Stimulated activated naive CD4-positive, alpha-beta T cell (primary cell): ENCODE results near the gene STMND1.

ENCODE experiments used
- DNase-seq, 6 experiments: peaks; one replicate each; lab custom pipeline; 2025; lab: John Stamatoyannopoulos, UW

Gene STMND1

DNA sequence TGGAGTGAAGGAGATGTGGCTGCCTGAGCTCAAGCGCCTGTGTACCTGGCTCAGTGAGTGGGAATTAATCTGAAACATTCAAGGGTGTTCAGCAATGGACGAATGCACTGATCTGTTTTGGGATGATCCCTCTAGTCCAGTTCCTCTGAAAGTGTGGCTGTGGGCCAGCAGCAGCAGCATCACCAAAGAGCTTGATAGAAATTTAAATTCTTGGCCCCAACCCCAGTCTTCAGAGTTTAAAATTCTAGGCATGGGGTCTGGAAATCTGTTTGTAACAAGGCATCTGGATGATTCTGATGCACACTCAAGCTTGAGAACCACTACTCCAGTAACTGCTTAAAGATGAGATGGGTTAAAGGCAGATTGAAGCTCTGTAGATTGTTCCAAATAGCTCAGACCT lies 59.2 kb downstream of the STMND1 start:
- no peak for DNase-seq

GRCh38 chr6:17165383-17165782 lies 63.5 kb downstream of the STMND1 start:
- no peak for DNase-seq

GRCh38 chr6:17167327-17167979 lies 65.6 kb downstream of the STMND1 start:
- DNase-seq, result no peak

DNA sequence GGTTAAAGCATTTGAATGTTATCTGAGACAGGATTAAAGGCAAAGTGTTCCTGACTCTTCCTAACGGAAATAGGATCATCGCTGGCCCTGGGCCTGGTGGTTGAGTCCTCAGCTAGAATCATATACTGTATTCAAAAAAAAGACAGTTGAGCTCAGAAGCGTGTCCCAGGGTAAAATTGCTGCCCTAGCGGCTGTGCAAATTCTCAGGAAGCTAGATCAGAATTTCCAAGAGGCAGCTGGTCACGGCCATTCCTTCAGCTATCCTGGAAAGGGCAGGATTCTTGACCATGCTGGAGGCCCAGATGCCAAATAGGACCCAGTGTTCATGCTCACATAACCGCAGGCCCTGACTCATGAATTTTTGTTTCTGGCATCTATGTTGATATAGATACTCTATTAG lies 67.4 kb downstream of the STMND1 start:
- no peak for DNase-seq

- no peak for DNase-seq
Measured at GRCh38 chr6:17169711-17170110, 67.9 kb downstream of the STMND1 start.

DNA sequence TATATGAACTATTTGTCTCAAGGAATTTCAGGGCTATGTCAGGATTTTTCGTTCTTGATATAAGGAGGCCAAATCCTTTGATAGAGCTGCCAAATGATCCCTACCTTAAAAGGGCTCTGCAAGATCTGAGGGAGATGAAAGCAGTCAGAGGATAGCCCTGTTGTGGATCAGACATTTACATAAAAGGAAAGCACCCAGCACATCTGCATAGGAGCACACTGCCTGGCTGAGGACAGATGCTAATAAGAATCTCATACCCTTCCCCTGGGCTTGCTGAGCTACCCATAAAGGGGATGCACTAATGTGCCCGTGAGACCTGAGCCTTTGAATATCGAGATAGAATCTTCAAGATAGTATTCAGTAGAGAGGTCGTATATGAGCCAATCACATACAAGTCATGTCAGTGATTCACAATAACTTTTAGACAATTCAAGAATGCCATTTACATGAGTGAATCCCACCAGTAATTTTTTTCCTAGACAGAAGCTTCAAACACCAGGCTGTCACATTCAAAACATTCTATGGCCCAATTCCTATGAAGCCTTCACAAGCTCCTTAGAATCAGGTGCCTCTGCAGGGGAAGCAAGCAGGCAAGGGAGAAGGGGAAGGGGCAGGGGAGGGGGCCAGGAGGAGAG lies 71.1 kb downstream of the STMND1 start:
- DNase-seq, result no peak

GRCh38 chr6:17178326-17178725 lies 76.5 kb downstream of the STMND1 start:
- no peak for DNase-seq

- DNase-seq, result no peak
Measured at GRCh38 chr6:17178754-17179529, 77.1 kb downstream of the STMND1 start.

DNA sequence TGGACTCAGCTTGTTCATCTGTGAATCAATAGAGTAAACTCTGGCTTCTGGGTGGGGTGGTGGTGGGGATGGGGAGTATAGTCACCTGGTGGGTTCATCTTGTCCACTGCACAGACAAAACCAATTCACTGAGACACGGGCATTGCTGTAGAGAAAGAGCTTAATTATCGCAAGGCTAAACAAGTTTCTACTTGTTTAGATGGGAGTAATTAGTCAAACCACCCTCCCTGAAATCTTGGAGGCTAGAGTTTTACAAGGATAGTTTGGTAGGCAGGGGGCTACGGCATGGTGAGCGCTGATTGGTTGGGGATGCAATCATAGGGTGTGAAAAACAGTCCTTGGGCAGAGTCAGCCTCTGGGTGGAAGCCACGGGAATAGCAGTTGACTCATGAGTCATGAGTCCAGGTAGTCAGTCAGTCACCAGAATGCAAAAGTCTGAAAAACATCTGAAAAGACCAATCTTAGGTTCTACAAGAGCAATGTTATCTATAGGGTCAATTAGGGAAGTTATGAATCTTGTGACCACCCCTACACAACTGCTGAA lies 77.8 kb downstream of the STMND1 start:
- no peak for DNase-seq
